Keratinocyte (primary cell): ENCODE results near the gene GLB1L2. TPM values are rescaled to one million over a fixed set of nuclear protein-coding genes. Genes with fewer than 3 reads are reported as not detected.

Source experiments
- DNase-seq: peaks from one replicate; pipeline ENCODE4 v3.0.0-alpha.2; 2011; ENCODE audit warnings: low read depth, missing footprints, low spot score
- FAIRE-seq: peaks from 2 replicates; lab custom pipeline; 2011; peaks lifted over from hg19 to GRCh38; lab: Jason Lieb, UNC
- H2AFZ ChIP-seq: 2 replicates; pipeline ENCODE4 v1.6.0; 2012; ENCODE audit warnings: low read length, control low read depth, inconsistent platforms; ENCODE audit not compliant: control insufficient read depth
- H3K27ac ChIP-seq: 2 replicates; pipeline ENCODE4 v1.5.1; 2011; ENCODE audit warnings: low read length; ENCODE audit not compliant: control insufficient read depth, insufficient read depth
- H3K27me3 ChIP-seq: 3 replicates; pipeline ENCODE4 v1.6.0; 2011; ENCODE audit warnings: low read length; ENCODE audit not compliant: control insufficient read depth, insufficient read depth; ENCODE audit errors: extremely low read depth
- H3K36me3 ChIP-seq, 2 experiments: 2 replicates in 1 of 2; 3 replicates in 1 of 2; pipeline ENCODE4 v1.5.1; 2011; ENCODE audit warnings: low read length in 2 of 2, mild to moderate bottlenecking in 1 of 2; ENCODE audit not compliant: control insufficient read depth in 2 of 2, insufficient read depth in 2 of 2; ENCODE audit errors: extremely low read depth in 1 of 2
- H3K4me1 ChIP-seq: 3 replicates; pipeline ENCODE4 v1.5.1; 2011; ENCODE audit warnings: low read length; ENCODE audit not compliant: control insufficient read depth, insufficient read depth; ENCODE audit errors: extremely low read depth
- H3K4me2 ChIP-seq: 3 replicates; pipeline ENCODE4 v1.6.0; 2011; ENCODE audit warnings: low read depth, low read length; ENCODE audit not compliant: control insufficient read depth, insufficient read depth; ENCODE audit errors: extremely low read depth
- H3K4me3 ChIP-seq, 3 experiments: fragments of 200-600 bp in 1 of 3; sonication (generic) in 1 of 3; 2 replicates in 2 of 3; 3 replicates in 1 of 3; pipeline ENCODE4 v1.5.1; 2011 to 2016; ENCODE audit warnings: low read length in 3 of 3, mild to moderate bottlenecking in 3 of 3, control low read depth in 2 of 3, inconsistent platforms in 1 of 3, low read depth in 1 of 3, mixed read lengths in 1 of 3, mixed run types in 1 of 3, moderate library complexity in 1 of 3; ENCODE audit not compliant: control insufficient read depth in 2 of 3, insufficient read depth in 2 of 3; ENCODE audit errors: extremely low read depth in 1 of 3
- H3K79me2 ChIP-seq: 2 replicates; pipeline ENCODE4 v1.6.0; 2012; ENCODE audit warnings: low read length; ENCODE audit not compliant: control insufficient read depth, insufficient read depth
- H3K9ac ChIP-seq: 3 replicates; pipeline ENCODE4 v1.6.0; 2011; ENCODE audit warnings: low read length; ENCODE audit not compliant: control insufficient read depth, insufficient read depth; ENCODE audit errors: extremely low read depth
- H3K9me1 ChIP-seq: 3 replicates; pipeline ENCODE4 v1.6.0; 2011; ENCODE audit warnings: low read length; ENCODE audit not compliant: control insufficient read depth, insufficient read depth; ENCODE audit errors: extremely low read depth
- H3K9me3 ChIP-seq: 2 replicates; pipeline ENCODE4 v1.5.1; 2012; ENCODE audit warnings: low read depth, low read length; ENCODE audit not compliant: control insufficient read depth
- H4K20me1 ChIP-seq: 3 replicates; pipeline ENCODE4 v1.6.0; 2011; ENCODE audit warnings: low read length; ENCODE audit not compliant: control insufficient read depth, insufficient read depth; ENCODE audit errors: extremely low read depth
- EZH2 ChIP-seq: IDR thresholded peaks from one replicate; pipeline ENCODE4 v1.6.1; 2012; ENCODE audit warnings: inconsistent platforms, mild to moderate bottlenecking, low read length, moderate library complexity
- dilution Hi-C: fragments of 300-500 bp; cut with MboI; formaldehyde crosslinking; loops from one replicate; pipeline ENCODE4 v1.7.0; 2020; ENCODE audit warnings: low sequenced_read_pairs; ENCODE audit not compliant: extremely low pct_ligation_motif_present
- polyA plus RNA-seq, 5 experiments: library from polyadenylated mRNA; depleted of rRNA in 3 of 5; stranded (reverse) in 3 of 5; stranded (forward) in 1 of 5; unstranded in 1 of 5; fragments of >200 nt; gene quantifications; 1 replicate in 1 of 5; 2 replicates in 3 of 5; 3 replicates in 1 of 5; pipeline versions ENCODE4 v1.2.1 to v1.2.3, GENCODE V29; 2011 to 2012; ENCODE audit warnings: missing spikeins in 2 of 5, low read depth in 1 of 5, low replicate concordance in 1 of 5
- TF ChIP-seq, protein P1 (sequence below), 3 experiments: IDR thresholded peaks in 1 of 3; conservative IDR thresholded peaks in 1 of 3; optimal IDR thresholded peaks in 1 of 3; 2 replicates in 2 of 3; 3 replicates in 1 of 3; pipeline versions ENCODE3 to v1.5.1; 2011; ENCODE audit warnings: low read length in 3 of 3, mild to moderate bottlenecking in 3 of 3, moderate library complexity in 2 of 3, control low read depth in 1 of 3, inconsistent platforms in 1 of 3; ENCODE audit not compliant: insufficient read depth in 2 of 3; ENCODE audit errors: extremely low read depth in 1 of 3

GLB1L2 gene
- polyA plus RNA-seq, 1 donor (not counting 4 experiments of a cell fraction or from before 2014, with no cell fraction given): 4.3 TPM

DNA sequence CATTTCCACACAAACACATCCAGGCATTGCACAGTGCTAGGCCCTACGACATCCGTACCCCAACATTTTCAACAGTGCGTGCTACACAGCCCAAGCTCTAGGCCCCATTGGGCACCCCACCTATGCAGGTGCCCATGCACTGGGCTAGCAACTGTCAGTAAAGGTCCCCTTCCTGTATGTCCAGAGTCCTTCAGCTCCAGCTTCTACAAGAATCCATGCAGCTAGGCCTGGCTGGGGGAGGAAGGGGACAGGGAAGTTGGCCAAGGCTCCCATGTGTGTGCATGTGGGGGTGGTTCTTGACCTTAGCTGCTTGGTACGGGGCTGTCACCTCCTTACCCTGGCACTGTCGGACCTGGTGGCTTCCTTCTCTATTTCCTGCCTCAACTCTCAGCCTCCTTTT is 79.0 kb downstream of the GLB1L2 start:
- DNase-seq (no peak), FAIRE-seq (no peak)
- Histone ChIP-seq H3K79me2 (no peaks in the 10 kb centered on the region), H3K27me3 (peaks cover 67% of the 10 kb centered on the region), H4K20me1 (no peaks in the 10 kb centered on the region), H3K9me1 (no peaks in the 10 kb centered on the region), H3K4me3 (no peak overlapping the region), H3K4me1 (peaks cover 8% of the 10 kb centered on the region), H3K27ac (no peak overlapping the region), H3K36me3 (no peaks in the 10 kb centered on the region), H3K9me3 (no peaks in the 10 kb centered on the region), H3K4me2 (no peak overlapping the region), H3K9ac (no peak overlapping the region), H2AFZ (no peak overlapping the region)
- dilution Hi-C loops: no loop called here
- TF ChIP-seq EZH2: no peak
- TF ChIP-seq, protein P1, sequence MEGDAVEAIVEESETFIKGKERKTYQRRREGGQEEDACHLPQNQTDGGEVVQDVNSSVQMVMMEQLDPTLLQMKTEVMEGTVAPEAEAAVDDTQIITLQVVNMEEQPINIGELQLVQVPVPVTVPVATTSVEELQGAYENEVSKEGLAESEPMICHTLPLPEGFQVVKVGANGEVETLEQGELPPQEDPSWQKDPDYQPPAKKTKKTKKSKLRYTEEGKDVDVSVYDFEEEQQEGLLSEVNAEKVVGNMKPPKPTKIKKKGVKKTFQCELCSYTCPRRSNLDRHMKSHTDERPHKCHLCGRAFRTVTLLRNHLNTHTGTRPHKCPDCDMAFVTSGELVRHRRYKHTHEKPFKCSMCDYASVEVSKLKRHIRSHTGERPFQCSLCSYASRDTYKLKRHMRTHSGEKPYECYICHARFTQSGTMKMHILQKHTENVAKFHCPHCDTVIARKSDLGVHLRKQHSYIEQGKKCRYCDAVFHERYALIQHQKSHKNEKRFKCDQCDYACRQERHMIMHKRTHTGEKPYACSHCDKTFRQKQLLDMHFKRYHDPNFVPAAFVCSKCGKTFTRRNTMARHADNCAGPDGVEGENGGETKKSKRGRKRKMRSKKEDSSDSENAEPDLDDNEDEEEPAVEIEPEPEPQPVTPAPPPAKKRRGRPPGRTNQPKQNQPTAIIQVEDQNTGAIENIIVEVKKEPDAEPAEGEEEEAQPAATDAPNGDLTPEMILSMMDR (optimal IDR thresholded peaks at IDR 0.05 in 1 of 3, IDR thresholded peaks at IDR 0.05 in 1 of 3, conservative IDR thresholded peaks at IDR 0.05 in 1 of 3; ENCODE audit: extremely low read depth in 1 of 3, insufficient read depth in 2 of 3, low read length in 3 of 3): no peak

DNA sequence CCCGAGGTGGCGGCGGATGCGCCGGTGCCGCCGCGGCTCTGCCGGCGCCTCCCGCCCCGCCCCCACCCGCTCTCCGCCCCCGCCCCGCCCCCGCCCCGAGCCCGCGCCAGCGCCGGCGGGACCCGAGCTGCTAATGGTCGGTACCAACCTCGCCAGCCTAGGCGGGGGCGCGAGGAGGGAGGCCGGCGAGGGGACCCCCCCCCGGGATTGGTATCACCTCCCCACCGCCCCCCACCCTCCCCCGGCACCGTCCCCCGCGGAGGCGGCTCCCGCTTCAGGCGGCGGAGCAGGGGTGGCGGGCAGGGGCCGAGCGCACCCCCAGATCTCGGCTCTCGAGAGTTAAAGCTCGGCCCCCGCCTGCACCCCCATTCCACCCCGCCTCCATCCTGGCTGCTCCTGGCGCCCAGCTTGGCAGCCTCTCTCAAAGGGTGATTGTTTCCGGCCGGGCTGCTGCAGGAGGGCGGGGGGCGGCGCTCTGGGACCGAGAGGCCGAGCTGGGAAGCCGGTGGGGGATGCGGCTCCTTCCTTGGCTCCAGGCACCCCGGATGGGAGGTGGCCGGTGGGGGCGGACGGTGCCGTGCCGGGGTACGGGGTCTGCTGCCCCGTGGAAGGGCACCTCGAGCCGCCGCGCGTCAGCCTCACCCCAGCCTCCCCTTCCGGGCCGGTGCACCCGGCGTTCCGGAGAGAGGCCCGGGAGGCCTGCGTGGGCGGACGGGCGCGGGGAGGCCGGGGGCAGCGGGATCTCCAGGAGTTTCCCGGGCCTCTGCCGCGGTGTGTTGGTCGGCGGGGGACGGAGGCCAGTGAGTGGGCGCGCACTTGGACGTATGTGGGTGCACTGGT is 80.6 kb downstream of the GLB1L2 start, which contains the start of gene B3GAT1:
Gene B3GAT1, minus strand, starts transcription at position 40 of the 840 bp plus-strand sequence. CDS start 24,583 bp downstream, outside the sequence.
- dilution Hi-C loops: no loop called here
- no peaks in the 10 kb centered on the region for H3K79me2 ChIP-seq
- DNase-seq (no peak), FAIRE-seq (no peak)
- no peaks in the 10 kb centered on the region for H3K36me3 ChIP-seq
- H3K9me1 ChIP-seq: no peaks in the 10 kb centered on the region
- H4K20me1 ChIP-seq: no peaks in the 10 kb centered on the region
- no peak within 1 kb of the TSS for H2AFZ ChIP-seq
- TF ChIP-seq, protein P1 (optimal IDR thresholded peaks at IDR 0.05 in 1 of 3, IDR thresholded peaks at IDR 0.05 in 1 of 3, conservative IDR thresholded peaks at IDR 0.05 in 1 of 3; ENCODE audit: extremely low read depth in 1 of 3, insufficient read depth in 2 of 3, low read length in 3 of 3): no peak
- no peak for TF ChIP-seq EZH2
- H3K9me3 ChIP-seq: no peaks in the 10 kb centered on the region
- peak within 1 kb of the TSS in 2 of 3 experiments; percentile 25 to 28 for H3K4me3 ChIP-seq
- H3K27ac ChIP-seq: no peak within 1 kb of the TSS
- H3K4me1 ChIP-seq: no peaks in the 10 kb centered on the region
- peak within 1 kb of the TSS; percentile 51 for H3K4me2 ChIP-seq
- peaks cover 65% of the 10 kb centered on the region for H3K27me3 ChIP-seq
- no peak within 1 kb of the TSS for H3K9ac ChIP-seq
